Activated B cell treated with CpG ODN at 0.5 μM for 24 hours (primary cell): ENCODE results near the gene SRF. TPM values are rescaled to one million over a fixed set of nuclear protein-coding genes. Genes with fewer than 3 reads are reported as not detected.
A peak's percentile ranks its signal among the peaks of the same experiment; 100 is the strongest.

Experiments
- ATAC-seq: fragments of 200-7000 bp; cut with Tn5 transposase; one replicate; pipeline ENCODE4 v1.10.0; 2021; ENCODE audit warnings: low read depth, mild to moderate bottlenecking, moderate library complexity
- CTCF ChIA-PET: fragments of 350-600 bp; sonication (Branson Sonifier 250); formaldehyde crosslinking; loops from one replicate; lab custom pipeline; 2021; ENCODE audit warnings: antibody characterized with exemption; lab: Charles Lee
- POLR2A ChIA-PET: fragments of 350-600 bp; sonication (Branson Sonifier 250); formaldehyde crosslinking; loops from one replicate; lab custom pipeline; 2021; ENCODE audit warnings: antibody characterized with exemption; lab: Charles Lee
- DNase-seq: peaks from one replicate; pipeline ENCODE4 v3.0.0; 2022
- H3K27ac Mint-ChIP-seq: one replicate; pipeline ENCODE4 v1.8.0; 2020; ENCODE audit warnings: mixed read lengths
- H3K27me3 Mint-ChIP-seq: one replicate; pipeline ENCODE4 v1.8.0; 2021; ENCODE audit warnings: mixed read lengths
- H3K36me3 Mint-ChIP-seq: one replicate; pipeline ENCODE4 v1.8.0; 2021; ENCODE audit warnings: low read depth, mixed read lengths
- H3K4me1 Mint-ChIP-seq: one replicate; pipeline ENCODE4 v1.8.0; 2021; ENCODE audit warnings: mixed read lengths
- H3K4me3 Mint-ChIP-seq: one replicate; pipeline ENCODE4 v1.8.0; 2020; ENCODE audit warnings: mild to moderate bottlenecking, mixed read lengths
- H3K9me3 Mint-ChIP-seq: one replicate; pipeline ENCODE4 v1.8.0; 2020; ENCODE audit warnings: mixed read lengths
- intact Hi-C: fragments of 100-400 bp; cut with micrococcal nuclease; formaldehyde crosslinking; loops from one replicate; pipeline ENCODE4 v1.15.1; 2024
- total RNA-seq: library from RNA; stranded (reverse); gene quantifications from 2 replicates; pipeline ENCODE4 v1.2.3, GENCODE V29; 2022
- TF ChIP-seq, protein P1 (sequence below): fragments of 200-600 bp; IDR thresholded peaks from one replicate; pipeline ENCODE4 v1.8.0; 2022; ENCODE audit warnings: antibody characterized with exemption, mild to moderate bottlenecking

SRF gene
- total RNA-seq, 1 donor from 2014 or later = 35.9 TPM

DNA sequence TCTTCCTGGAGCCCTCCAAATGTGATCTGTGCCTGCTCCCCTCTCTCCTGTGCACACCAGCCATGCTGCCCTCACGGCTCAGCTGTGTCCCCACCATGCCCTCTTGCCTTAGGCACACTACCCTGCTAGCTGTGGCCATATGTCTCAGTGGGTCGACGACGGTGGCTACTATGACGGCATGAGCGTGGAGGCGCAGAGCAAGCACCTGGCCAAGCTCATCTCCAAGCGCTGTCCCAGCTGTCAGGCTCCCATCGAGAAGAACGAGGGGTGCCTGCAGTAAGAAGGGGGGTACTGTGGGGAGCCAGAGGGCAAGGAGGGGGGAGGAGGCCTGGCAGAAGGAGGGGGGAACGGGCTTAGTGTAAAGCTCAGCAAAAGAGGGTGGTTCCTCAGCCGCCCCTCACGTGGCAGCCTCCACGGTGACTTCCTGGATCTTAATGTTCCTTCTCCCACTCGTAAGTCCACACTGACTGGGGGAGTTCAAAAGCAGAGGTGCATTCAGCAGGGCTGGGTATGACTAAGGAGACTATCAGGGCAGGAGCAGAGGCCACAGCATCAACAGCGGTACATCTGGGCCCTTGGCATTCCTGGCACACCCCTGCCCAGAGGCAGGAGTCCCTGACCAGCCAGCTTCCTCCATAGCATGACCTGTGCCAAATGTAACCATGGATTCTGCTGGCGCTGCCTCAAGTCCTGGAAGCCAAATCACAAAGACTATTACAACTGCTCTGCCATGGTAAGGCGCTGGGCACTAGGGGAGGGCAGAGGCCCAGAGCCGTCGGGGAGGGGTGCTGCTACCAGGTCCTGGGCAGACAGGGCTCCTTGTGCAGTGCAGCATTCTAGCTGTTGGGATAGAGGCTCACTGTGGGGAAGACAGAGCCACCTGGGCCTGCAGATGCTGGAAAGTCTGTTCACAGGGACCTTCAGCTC is 50.2 kb downstream of the SRF start:
- no peaks in the 10 kb centered on the region for H3K9me3 Mint-ChIP-seq
- H3K4me3 Mint-ChIP-seq = no peak overlapping the region
- no peak for DNase-seq
- peak overlapping the region; percentile 53 for H3K27ac Mint-ChIP-seq
- no peaks in the 10 kb centered on the region for H3K27me3 Mint-ChIP-seq
- no peak for ATAC-seq
- peaks cover 63% of the 10 kb centered on the region for H3K36me3 Mint-ChIP-seq
- intact Hi-C loops = loop anchor here (10.0 kb wide), 1 partner anchor 167 kb away; the partner anchor contains the start of genes CUL7, KLC4 and MRPL2
- peaks cover 44% of the 10 kb centered on the region for H3K4me1 Mint-ChIP-seq
- TF ChIP-seq, protein P1, sequence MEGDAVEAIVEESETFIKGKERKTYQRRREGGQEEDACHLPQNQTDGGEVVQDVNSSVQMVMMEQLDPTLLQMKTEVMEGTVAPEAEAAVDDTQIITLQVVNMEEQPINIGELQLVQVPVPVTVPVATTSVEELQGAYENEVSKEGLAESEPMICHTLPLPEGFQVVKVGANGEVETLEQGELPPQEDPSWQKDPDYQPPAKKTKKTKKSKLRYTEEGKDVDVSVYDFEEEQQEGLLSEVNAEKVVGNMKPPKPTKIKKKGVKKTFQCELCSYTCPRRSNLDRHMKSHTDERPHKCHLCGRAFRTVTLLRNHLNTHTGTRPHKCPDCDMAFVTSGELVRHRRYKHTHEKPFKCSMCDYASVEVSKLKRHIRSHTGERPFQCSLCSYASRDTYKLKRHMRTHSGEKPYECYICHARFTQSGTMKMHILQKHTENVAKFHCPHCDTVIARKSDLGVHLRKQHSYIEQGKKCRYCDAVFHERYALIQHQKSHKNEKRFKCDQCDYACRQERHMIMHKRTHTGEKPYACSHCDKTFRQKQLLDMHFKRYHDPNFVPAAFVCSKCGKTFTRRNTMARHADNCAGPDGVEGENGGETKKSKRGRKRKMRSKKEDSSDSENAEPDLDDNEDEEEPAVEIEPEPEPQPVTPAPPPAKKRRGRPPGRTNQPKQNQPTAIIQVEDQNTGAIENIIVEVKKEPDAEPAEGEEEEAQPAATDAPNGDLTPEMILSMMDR = no peak
- ChIA-PET POLR2A (interaction anchor here (0.6 to 1.2 kb wide), 4 partner anchors 8 to 173 kb away, joined by 3 to 5 read pairs (median 4); partner anchors contain the start of genes DNPH1, KLC4 and MRPL2), CTCF (interaction anchor here (0.9 kb wide), 1 partner anchor 9 kb away, joined by 3 read pairs; no protein-coding TSS in a partner anchor)

DNA sequence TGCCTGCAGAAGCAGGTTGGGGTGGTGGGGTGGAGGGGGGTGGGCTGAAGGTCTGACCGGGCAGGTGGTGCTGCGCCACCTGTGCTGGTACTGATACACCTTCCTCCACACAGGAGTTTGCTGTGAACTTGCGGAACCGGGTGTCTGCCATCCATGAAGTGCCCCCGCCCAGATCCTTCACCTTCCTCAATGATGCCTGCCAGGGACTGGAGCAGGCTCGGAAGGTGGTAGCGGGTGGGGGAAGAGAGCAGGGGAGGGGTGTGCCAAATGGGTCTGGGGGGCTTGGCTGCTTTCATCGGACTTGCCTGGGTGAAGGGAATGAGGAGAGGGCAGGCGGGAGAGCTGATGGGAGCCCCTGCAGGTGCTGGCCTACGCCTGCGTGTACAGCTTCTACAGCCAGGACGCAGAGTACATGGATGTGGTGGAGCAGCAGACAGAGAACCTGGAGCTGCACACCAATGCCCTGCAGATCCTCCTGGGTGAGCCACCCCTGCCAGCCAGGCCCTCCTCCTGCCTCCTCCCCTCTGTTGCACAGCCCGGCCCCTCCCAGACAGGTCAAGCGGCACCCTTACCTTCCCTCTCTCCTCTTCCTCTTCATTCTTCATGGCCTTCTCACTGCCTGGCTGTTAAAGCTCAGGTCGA is 51.5 kb downstream of the SRF start:
- ChIA-PET POLR2A (interaction anchor here (0.8 to 2.5 kb wide), 3 partner anchors 15 to 40 kb away, joined by 3 to 29 read pairs (median 3); partner anchors contain the start of gene CUL9), CTCF (no interaction called here)
- Mint-ChIP-seq H3K27me3 (no peaks in the 10 kb centered on the region), H3K9me3 (no peaks in the 10 kb centered on the region), H3K4me1 (peaks cover 49% of the 10 kb centered on the region), H3K36me3 (peaks cover 52% of the 10 kb centered on the region), H3K27ac (peak overlapping the region; percentile 99), H3K4me3 (no peak overlapping the region)
- DNase-seq = no peak
- ATAC-seq = no peak
- intact Hi-C loops = loop anchor here (10.0 kb wide), 1 partner anchor 168 kb away; the partner anchor contains the start of genes CUL7, KLC4 and MRPL2
- TF ChIP-seq, protein P1 = no peak

DNA sequence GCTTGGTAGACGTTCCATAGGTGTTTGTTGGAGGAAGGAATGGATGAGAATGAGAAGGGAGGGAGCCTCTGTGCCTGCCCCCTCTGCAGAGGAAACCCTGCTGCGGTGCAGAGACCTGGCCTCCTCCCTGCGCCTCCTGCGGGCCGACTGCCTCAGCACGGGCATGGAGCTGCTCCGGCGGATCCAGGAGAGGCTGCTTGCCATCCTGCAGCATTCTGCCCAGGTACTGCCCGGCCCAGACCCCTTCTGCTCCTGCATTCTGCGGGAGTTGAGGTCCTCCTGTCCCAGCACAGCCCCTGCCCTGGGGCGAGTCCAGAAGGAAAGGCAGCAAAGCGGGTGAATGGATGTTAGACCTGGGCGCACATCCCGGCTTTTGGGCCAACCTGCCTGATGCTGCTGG is 52.1 kb downstream of the SRF start:
- peak overlapping the region; percentile 99 for H3K27ac Mint-ChIP-seq
- DNase-seq (no peak), ATAC-seq (no peak)
- no peaks in the 10 kb centered on the region for H3K9me3 Mint-ChIP-seq
- ChIA-PET POLR2A (interaction anchor here (0.8 to 2.5 kb wide), 7 partner anchors 15 to 441 kb away, joined by 3 to 29 read pairs (median 4); partner anchors contain the start of genes BICRAL, CUL9, GTPBP2 and KLC4), CTCF (no interaction called here)
- H3K4me3 Mint-ChIP-seq = no peak overlapping the region
- no peaks in the 10 kb centered on the region for H3K27me3 Mint-ChIP-seq
- peaks cover 48% of the 10 kb centered on the region for H3K36me3 Mint-ChIP-seq
- H3K4me1 Mint-ChIP-seq = peaks cover 53% of the 10 kb centered on the region
- TF ChIP-seq, protein P1 = no peak
- intact Hi-C loops = loop anchor here (10.0 kb wide), 1 partner anchor 168 kb away; the partner anchor contains the start of genes CUL7, KLC4 and MRPL2

DNA sequence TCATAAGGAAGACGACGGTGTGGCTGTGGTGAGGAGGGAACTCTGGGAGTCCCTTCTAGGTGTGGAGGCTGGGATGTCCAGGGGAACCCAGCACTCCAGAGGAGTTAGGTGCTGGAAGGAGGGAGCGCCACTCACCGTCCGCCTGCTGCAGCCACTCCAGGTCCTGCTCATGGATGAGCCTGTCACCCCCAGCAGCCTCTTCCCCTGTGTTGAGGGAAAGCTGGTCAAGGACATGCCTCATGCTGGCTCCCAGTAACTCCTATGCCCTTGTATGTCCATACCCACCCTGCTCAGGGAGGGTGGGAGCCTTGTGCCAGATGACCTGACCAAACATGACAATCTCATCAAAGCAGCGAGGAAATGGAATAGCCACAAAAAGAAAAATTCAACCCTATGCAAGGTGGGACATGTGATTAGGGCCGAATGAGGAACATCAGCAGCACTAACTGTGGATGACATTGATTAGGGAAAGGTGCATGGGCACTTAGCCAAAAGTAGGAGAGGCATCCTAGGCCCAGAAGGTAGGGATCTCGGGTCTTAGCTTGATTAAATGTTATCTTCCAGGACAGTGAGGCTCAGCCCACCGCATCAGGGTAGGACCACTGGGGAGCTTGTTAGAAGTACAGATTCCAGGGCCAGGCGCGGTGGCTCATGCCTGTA is 55.3 kb downstream of the SRF start:
- Mint-ChIP-seq H3K36me3 (peaks cover 25% of the 10 kb centered on the region), H3K4me1 (peaks cover 64% of the 10 kb centered on the region), H3K27me3 (no peaks in the 10 kb centered on the region), H3K9me3 (no peaks in the 10 kb centered on the region), H3K27ac (peak overlapping the region; percentile 99), H3K4me3 (peak overlapping the region; percentile 19)
- DNase-seq (no peak), ATAC-seq (no peak)
- ChIA-PET CTCF (no interaction called here), POLR2A (interaction anchor here (0.6 to 1.1 kb wide), 2 partner anchors 212 to 280 kb away, joined by 3 to 4 read pairs; no protein-coding TSS in a partner anchor)
- TF ChIP-seq, protein P1 = no peak
- intact Hi-C loops = loop anchor here (10.0 kb wide), 1 partner anchor 172 kb away; the partner anchor contains the start of genes CUL7, KLC4 and MRPL2
